Hematopoietic multipotent progenitor cell treated with erythropoietin and hydrocortisone succinate and interleukin-3 and kit ligand, for 4 days (in vitro differentiated cells): ENCODE results near the gene PDE11A.
"Not testable (repeated sequence)": the region's sequence is repeated elsewhere in the genome, so short reads cannot be mapped to it uniquely, and the experiment has no call there.

ENCODE experiments used
- DNase-seq: peaks from one replicate; pipeline ENCODE4 v3.0.0-alpha.2; 2015

PDE11A gene

DNA sequence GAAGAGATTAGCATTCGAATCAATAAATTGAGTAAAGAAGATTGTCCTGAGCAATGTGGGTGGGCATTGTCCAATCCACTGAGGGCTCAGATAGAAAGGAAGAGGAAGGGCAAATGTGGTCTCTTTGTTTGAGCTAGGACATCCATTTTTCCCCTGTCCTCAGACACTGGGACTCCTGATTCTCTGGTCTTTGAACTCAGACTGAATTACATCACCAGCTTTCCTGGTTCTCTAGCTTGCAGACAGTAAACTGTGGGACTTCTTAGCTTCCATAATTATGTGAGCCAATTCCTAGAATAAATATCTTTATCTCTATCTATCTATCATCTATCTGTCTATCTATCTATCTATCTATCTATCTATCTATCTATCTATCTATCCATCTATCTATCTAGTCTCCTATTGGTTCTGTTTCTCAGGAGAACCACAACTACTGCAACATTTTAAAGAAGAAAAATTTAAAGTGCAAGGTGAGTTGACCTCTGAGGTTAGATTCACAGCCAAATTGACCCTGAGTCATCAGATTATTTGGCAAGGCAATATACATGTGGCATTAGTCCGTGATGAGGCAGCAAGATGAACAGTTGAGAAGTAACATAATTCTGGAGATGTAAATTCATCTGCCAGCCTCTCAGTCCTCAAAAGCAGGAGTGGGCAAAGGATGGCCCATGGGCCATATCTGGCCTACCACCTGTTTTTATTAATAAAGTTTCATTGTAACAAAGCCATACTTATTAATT lies 191.4 kb downstream of the PDE11A start:
- no peak for DNase-seq

DNA sequence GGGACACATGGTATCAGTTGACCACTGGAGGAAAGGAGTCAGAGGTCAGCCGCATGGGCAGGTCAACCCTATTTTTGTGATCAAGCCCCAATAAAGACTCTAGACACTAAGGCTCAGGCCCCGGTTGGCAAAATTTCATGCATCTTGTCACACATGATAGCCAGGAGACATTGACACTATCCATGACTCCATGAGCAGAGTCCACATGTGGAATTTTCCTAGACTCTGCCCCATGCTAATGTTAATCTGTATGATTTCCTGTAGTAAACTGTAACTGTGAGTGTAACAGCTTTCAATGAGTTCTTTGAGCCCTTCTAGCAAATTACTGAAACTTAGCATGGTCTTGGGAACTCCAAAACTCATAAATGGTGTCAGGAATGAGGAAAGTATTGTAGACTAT lies 192.3 kb downstream of the PDE11A start:
- no peak for DNase-seq

DNA sequence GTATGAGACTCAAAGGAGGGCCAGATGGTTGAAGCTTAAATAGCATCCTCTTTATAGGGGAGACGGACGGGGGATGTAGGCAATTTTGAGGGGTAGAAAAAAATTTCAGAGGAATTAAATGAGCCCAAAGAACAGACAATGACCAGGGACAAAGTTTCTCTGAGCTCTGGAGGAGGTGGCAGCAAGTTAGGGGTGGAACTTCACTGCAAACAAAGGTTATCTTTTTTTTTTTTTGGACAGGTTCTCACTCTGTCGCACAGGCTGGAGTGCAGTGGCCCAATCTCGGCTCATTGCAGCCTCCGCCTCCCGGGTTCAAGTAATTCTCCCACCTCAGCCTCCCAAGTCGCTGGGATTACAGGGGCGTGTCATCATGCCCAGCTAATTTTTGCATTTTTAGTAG lies 195.6 kb downstream of the PDE11A start:
- DNase-seq: no peak

DNA sequence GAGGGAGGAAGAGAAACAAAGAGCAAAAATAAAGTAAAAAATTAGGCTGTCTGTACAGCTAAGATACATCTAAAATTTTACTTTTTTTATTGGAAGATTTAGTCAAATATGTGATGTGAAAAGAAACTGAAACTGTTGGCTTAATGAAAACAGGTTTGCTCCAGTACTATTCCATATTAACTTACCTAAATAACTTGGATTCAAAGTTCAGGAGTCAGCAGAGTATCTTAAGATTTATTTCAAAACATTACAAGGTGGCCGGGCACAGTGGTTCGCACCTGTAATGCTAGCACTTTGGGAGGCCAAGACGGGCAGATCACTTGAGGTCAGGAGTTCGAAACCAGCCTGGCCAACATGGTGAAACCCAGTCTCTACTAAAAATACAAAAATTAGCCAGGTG lies 197.9 kb downstream of the PDE11A start:
- DNase-seq: no peak

DNA sequence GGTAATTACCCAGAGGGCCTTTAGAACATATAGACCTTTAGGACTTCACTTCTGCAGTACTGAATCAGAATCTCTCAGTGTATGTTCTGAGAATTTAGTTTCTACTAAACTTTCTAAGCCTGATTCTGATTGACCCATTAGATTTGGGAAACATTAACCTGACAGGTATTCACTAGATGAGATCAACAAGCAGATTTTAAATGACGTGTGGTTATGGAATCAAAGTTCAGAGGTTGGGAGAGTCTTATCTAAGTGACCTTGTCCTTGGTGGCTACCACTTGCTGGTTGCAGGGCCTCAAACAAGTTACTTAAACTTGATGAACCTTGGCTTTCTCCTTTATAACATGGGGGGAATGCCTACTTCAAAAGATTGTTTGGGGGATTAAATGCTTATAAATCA lies 198.7 kb downstream of the PDE11A start:
- DNase-seq: no peak

DNA sequence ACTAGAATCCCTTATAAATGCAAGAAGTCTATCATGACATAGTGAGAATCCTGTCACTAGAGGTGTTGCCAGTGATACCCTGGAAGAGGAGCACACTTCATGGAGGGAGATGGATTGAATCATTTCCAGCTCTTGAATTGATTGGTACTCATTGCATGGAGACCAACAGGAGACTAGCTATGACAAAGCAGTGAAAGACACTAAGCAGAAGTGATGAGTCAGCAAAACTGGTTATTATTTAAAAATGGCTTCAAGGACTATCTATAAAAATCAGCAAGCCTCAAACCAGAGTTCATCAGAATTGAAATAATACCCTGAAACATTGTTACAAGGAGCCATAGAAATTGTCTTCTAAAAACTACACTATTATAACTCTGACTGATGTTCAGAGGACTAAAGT lies 200.3 kb downstream of the PDE11A start:
- DNase-seq: no peak

DNA sequence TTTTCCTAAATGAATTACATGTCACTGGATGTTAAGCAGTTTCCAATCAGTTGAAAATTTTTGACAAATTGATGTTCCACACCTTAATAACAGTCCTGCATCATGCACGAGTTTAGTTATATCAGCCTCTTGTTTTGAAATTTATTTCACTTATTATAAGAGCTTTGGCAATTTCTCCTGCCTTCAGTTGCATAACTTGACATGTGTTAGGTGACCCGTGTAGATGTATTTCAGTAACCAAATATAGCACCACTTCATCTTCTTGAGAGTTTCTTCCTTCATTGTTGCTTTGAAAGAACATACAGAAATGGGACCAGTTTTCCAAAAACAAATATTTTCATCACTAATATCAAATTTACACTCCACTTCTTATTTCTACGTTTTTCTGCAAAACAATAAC lies 202.7 kb downstream of the PDE11A start:
- DNase-seq: no peak

DNA sequence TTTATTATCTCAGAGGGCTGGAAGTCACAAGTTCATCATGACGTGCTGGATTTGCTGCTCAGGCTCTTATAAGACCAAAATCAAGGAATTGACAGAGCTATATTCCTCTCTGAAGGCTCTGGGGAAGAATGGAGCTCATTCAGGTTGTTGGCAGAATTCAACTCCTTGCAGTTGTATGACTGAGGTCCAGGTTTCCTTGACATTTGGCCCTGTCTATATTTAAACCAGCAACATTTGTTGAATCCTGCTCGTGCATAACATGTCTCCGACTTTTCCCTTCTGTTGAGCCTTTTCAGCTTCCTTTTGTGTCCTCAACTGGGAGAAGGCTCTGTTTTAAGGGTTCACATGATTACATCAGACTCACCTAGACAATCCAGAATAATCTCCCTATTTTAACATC lies 203.4 kb downstream of the PDE11A start:
- DNase-seq: no peak

DNA sequence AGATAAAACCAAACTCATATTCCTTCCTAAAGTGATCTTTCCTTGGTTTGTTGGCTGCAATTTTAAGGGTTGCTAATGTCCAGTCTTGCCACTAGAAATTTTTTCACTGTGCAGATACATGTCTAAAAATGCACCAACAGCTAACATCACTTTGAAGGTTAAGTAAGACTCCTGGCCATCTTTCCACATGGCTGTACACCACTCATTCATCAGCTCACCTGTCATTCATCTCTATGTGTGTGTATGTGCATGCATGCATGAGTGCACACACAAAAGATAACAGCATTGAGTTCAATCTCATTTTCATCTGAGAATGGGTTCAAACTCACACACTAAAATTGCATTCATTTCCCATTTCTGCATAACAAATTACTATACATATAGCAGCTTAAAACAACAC lies 203.8 kb downstream of the PDE11A start:
- no peak for DNase-seq

DNA sequence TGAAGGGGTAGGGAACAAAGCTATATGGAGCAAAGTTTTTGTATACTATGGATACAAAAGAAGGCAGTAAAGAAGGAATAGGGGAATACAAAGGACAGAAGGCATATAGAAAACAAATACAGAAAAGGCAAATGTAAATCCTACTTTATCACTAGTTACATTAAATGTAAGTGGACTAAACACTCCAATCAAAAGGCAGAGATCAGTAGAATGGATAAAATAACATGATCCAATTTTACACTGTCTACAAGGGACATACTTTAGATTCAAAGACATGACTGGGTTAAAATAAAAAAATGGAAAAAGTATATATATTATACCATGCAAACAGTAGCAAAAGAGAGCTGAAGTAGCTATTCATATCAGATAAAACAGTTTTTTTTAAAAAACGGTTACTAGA lies 215.0 kb downstream of the PDE11A start:
- no peak for DNase-seq

DNA sequence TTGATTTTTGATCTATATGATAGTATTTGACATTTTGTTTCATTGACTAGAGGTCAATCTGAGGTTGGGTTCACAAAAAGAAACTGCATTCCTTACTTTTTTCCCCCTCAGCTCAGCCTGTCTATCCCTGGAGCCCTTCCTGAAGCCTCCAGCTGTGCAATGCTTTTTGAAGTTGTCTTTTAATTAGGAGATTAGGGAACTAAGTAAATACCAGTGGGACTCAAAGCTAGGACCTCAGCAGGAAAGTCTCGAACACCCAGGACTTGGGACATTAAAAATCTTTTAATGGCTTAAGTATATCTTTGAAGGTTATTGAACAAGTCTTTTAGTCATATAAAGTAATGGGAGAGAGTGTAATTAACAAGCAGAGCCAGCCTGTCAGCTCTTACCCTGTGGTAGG lies 220.2 kb downstream of the PDE11A start:
- no peak for DNase-seq

DNA sequence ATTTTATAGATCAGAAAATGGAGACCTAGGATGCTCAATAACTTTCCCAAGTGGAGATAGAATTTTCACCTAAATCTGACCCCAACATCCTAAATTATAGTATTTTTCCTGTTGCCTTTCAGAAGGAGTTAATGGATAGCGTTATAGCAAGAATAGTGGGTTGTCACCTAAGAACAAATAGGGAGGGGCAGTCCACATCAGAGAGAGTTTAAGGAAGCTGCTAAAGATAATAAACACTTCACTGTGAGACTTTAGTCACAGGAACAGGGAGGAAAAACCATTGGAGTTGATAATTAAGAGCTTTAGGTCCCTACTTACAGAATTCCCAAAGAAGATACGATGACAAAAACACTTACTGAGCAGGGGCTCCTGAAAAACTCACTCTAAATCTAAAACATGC lies 229.4 kb downstream of the PDE11A start:
- DNase-seq: no peak

DNA sequence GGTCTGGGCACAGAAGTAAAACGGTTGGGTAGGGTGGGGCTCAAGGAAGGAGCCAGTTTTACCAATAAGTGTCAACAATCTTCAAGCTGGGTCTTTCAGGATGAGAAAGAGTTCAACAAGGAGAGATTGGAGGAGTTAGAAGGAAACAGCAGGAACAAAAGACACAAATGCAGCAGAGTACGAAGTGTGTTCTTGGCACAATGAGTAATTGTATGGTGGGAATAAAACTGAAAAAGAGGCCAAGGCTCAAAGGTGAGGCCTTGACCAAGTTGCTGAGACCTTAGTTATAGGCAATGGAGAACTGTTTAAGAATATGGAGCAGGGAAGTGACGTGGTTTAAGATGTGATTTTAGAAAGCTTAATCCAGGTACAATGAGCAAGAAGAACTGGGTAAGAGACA lies 230.3 kb downstream of the PDE11A start:
- no peak for DNase-seq

DNA sequence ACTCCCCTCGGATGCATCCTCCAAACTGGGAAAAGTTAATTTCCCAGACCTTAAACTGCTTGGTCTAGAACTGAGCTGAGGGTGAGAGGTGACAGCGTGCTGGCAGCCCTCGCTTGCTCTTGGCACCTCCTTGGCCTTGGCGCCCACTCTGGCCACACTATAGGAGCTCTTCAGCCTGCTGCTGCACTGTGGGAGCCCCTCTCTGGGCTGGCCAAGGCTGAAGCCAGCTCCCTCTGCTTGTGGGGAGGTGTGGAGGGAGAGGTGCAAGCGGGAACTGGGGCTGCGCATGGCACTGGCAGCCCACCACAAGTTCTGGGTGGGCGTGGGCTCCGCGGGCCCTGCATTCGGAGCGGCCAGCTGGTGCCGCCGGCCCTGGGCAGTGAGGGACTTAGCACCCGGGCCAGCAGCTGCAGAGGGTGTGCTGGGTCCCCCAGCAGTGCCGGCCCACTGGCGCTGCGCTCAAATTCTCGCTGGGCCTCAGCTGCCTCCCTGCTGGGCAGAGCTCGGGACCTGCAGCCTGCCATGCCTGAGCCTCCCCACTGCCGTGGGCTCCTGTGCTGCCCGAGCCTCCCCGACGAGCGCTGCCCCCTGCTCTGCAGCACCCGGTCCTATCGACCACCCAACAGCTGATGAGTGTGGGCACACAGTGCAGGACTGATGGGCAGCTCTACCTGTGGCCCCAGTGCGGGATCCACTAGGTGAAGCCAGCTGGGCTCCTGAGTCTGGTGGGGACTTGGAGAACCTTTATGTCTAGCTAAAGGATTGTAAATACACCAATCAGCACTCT lies 237.0 kb downstream of the PDE11A start:
- DNase-seq: not testable (repeated sequence)

DNA sequence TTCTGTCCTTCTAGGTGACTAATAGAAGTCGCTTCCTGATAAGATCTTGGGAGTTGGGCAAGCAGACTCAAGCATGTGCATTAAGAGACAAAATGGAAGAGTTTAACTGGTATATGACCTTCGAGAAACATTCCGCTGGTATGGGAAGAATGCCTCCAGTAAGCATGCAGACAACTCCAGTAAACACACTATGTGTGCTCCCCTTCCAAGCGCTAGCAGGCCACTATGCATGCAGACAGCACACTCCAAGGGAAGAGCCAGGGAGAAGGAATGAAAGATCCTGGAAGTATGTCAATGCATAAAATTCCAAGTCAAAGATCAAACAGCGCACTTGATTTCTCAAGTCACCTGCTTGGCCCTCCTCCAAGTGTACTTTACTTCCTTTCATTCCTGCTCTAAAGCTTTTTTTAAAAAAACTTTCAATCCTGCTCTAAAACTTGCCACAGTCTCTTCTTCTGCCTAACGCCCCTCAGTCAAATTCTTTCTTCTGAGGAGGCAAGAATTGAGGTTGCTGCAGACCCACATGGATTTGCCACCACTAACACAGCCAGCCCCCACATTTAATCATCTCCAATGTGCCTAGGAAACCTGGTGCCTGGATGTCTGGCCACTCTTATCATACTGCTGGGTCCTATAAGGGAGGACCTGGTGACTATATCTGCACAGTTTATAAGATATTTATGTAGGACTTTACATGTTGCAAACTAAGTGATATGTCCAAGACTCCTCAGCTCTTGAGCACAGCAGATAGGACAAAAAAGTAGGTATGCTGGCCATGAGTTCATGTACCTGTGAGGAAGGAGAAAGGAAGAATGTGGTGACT lies 239.8 kb downstream of the PDE11A start:
- no peak for DNase-seq

DNA sequence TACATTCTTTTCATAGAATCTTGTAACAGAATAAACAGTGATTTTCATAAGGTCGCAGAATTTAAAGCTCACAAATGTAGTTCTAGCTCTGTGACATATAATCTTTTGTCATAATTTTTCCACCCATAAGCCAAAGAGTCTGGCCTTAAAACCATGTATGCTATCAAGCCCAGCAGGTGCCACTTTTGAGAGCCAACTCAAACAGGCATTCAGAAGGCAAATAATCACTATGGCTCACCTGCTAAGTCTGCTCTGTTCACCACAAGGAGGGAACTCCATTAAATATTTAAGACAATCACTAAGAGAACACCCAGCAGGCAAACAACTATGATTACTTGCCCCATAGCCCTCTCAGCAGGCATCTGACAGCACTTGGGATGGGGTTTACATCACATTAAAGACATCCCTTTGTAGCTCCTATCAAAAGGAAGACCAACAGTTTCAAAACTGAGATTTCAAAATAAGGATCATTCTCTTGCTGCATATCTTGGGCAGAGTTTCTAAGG lies 241.6 kb downstream of the PDE11A start:
- DNase-seq: no peak

DNA sequence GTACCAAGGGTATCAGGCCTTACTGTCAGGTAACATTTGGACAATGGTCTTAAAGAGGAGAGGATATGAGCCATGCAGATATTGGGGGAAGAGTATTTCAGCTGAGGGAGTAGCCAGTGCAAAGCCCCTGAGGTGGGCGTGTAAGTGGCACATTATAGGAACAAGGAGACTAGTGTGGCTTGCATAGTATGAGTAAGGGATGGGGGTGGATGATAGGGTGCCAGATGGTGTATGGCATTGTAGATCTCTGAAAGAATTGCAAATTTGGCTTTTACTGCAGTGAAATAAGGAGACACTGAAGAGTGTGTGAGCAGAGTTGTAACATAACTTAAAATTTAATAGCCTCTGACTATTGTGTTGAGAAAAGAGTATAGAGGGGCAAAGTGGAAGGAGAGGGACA lies 244.0 kb downstream of the PDE11A start:
- DNase-seq: no peak

DNA sequence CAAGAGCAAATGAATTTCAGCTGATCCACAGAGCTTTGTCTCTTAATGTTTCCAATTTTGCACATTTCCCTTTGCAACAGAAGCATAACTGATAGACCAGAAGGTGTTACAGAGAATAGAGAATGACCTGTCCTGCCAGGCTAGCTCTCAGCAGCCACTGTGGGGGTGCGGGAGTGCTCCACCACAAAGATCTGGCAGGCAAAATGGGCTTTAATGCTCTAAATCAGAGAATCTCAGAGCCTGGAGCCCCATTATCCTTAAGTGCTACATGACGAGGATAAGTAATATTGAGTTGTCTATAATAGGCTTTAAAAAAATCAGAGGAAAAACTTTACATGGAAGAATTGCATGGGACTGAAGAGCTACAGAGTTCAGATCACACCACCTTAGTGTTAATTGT lies 245.7 kb downstream of the PDE11A start:
- no peak for DNase-seq

DNA sequence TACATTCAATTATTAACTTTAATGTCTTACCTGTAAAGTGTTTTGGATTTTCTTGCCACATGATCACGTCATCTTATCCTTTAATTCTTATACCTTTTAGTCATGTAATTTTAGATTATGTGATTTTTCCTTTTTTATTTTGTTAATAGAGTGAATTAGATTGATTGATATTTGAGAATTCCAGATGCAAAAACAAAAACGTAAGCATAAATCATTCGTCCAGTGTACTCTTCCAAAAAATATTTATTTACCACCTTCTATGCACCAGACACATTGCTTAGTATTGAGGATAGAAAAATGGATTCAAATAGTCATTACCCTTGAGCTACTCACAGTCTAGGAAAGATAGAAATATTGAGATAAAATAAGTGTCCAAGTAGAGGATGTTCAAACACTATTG lies 249.6 kb downstream of the PDE11A start:
- DNase-seq: no peak

DNA sequence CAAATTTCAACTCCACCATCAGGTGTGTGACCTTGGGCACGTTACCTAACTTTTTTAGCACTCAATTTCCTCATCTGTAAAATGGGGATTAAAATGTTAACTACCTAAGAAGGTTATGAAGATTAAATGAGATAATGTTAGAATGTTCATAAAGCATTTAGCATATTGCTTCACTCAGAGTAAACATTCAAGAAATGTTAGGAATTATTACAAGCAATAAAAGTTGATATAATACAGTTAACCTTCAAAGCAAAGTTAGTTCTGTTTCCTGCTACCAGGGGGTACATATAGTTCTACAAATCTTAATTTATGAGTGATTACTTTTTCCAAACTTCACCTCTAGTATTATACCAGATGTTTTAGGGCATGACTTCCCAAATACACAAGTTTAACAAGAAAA lies 254.2 kb downstream of the PDE11A start:
- no peak for DNase-seq

DNA sequence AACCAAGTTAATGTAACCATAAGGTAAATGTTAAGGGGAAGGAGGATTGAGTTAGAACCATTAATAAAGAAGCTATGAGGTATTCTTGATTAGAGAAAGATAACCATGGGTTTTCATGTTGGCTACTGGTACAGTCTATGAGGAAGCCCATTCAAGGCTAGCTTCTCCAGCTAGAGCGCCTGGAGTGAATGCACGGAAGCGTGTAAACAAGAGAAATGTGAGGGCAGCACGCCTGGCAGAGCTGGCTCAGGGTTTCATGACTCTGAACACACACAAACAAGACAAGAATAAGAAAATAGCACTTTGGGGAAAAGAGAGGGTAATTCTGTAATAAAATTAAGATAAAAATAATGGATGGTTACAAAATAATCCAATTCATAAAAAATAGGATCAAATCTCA lies 255.3 kb downstream of the PDE11A start:
- DNase-seq: no peak

DNA sequence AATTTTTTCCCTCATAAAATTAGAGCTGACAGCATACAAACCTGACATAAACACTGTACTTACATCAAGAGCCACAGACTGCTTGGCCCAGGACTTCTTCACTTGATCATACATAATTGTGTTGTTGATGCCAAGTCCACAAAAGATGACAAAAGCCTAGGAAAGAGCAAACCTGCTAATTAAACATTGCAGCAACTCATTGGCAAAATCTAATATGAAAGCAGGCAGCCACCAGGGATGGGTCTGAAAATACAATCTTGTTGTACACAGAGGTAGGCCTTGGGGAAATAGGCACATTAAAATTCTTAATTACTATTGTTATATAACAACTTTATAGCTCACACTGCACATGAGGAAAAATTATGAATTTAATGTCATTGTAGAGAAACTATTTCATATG lies 255.8 kb downstream of the PDE11A start:
- DNase-seq: no peak

DNA sequence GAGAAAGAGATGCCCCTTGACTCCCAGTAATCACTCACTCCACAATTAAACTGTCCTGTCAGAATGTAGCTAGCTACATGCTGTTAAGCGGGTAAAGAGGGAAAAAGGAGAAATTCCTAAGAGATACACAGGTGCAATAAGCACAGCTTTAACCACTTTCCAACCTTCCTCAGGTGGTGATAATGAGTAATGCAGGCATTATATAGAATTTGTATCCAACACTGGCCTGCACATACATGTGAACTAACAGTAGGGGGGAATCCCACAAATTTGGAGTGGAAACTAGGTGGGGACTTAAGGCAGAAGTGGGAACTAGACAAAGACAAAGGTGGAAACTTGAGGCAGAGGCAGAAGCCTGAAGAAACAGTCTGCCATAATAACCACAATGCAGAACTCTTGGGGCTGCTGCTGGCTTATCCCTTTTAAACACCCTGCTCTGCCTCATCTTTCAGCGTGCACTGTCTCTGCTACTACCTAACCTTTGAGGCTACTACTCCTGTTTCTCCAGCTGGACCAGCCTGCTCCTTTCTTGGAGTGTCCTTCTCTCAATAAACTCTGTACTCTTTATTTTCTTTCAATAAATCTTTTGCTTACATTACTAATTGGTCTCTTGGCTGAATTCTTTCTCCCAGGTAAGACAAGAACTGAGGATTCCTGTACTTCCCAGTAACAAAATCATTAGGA lies 259.7 kb downstream of the PDE11A start:
- no peak for DNase-seq
